ENCODE results near the gene CAMK1D. TPM values are rescaled to one million over a fixed set of nuclear protein-coding genes. Genes with fewer than 3 reads are reported as not detected.
A peak's percentile ranks its signal among the peaks of the same experiment; 100 is the strongest.
"Not testable (repeated sequence)": the region's sequence is repeated elsewhere in the genome, so short reads cannot be mapped to it uniquely, and the experiment has no call there.

CAMK1D gene
- total RNA-seq, 3 donors from 2014 or later, result 20.6 to 48.5 (median 32.8) TPM

DNA sequence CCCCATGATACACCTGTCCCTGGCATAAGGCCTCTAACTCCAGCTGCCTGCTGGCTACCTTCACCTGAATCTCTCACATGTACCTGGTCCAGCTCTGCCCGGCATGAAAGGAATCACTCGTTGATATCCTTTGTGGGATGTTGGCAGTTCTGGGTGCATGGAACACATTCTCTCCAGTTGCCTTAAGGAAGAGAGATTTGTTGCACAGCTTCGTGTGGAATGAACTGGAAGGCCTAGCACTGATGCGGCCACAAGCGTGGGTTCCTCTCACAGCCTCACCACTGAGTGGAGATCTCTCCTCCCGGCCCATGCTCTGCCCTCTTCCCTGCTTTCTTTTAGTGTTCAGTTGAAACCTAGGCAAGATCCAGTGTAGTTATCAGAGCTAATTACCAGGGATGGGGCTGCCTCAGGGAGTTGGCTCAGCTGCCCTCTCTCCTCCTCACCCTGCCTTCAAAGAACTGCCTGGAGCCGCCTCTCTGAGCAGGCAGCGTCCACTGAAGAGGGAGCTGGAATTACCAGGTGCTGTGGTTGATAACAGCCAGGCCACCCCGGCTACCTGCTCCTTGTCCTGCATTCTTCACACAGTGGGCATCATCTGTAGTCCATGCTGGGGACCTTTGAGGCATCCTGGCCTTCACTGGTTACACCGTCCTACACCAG lies 457.9 kb downstream of the CAMK1D start:
- peak; percentile 56 for ATAC-seq
- DNase-seq, result peak in 1 of 3 donors; percentile 37
- no peaks in the 10 kb centered on the region for H3K4me1 ChIP-seq (ENCODE audit: low read depth)
- H3K4me3 ChIP-seq, result no peak overlapping the region
- TF ChIP-seq CTCF (IDR thresholded peaks at IDR 0.05), result no peak
- intact Hi-C loops (cut with DNase I, micrococcal nuclease), result no loop called here
- H3K9me3 ChIP-seq, result no peaks in the 10 kb centered on the region
- H3K36me3 ChIP-seq (ENCODE audit: low read depth), result no peaks in the 10 kb centered on the region

GRCh38 chr10:12808014-12808613 lies 458.8 kb downstream of the CAMK1D start:
- intact Hi-C loops (cut with DNase I, micrococcal nuclease), result no loop called here
- TF ChIP-seq CTCF (IDR thresholded peaks at IDR 0.05), result no peak
- no peaks in the 10 kb centered on the region for H3K9me3 ChIP-seq
- peak; percentile 84 for ATAC-seq
- H3K4me3 ChIP-seq, result no peak overlapping the region
- H3K36me3 ChIP-seq (ENCODE audit: low read depth), result no peaks in the 10 kb centered on the region
- peak in 2 of 3 donors; percentile 36 to 43 for DNase-seq
- H3K4me1 ChIP-seq (ENCODE audit: low read depth), result no peaks in the 10 kb centered on the region

DNA sequence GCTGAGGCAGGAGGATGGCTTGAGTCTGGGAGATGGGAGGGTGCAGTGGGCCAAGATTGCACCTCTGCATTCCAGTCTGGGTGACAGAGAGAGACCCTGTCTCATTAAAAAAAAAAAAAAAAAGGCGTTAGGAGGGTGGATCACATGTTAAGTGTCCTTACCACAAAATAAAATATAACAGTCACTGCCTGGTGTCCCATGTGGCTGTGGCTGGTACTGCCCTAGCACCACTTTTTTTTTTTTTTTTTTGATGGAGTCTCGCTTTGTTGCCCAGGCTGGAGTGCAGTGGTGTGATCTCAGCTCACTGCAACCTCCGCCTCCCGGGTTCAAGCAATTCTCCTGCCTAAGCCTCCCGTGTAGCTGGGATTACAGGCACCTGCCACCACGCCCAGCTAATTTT lies 460.7 kb downstream of the CAMK1D start:
- intact Hi-C loops (cut with DNase I, micrococcal nuclease); H3K4me3 ChIP-seq; DNase-seq; ATAC-seq; H3K4me1 ChIP-seq (ENCODE audit: low read depth); H3K36me3 ChIP-seq (ENCODE audit: low read depth); H3K9me3 ChIP-seq: not testable (repeated sequence)

DNA sequence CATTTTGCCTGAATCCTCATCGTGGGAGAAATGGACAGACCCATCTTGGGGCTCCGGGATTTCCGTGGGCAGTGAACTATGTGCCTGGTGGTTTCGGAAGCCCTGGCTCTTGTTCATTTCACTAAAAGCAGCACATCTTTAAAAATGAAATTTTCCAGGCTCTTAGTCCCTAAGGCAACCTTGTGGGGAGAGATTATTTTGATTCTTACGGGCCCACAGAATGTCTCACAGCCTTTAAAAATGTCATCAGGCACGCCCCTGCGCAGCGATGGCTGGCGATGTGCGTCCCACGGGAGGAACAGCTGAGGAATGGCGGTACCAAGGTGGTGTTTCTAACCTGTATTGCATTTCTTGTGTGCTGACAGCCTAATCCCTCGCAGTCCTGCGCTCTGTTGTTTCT lies 462.5 kb downstream of the CAMK1D start:
- intact Hi-C loops (cut with DNase I, micrococcal nuclease), result no loop called here
- TF ChIP-seq CTCF (IDR thresholded peaks at IDR 0.05), result no peak
- Histone ChIP-seq H3K4me1 (ENCODE audit: low read depth) (no peaks in the 10 kb centered on the region), H3K9me3 (peaks cover 5% of the 10 kb centered on the region), H3K4me3 (no peak overlapping the region), H3K36me3 (ENCODE audit: low read depth) (no peaks in the 10 kb centered on the region)
- ATAC-seq (no peak), DNase-seq (no peak)

DNA sequence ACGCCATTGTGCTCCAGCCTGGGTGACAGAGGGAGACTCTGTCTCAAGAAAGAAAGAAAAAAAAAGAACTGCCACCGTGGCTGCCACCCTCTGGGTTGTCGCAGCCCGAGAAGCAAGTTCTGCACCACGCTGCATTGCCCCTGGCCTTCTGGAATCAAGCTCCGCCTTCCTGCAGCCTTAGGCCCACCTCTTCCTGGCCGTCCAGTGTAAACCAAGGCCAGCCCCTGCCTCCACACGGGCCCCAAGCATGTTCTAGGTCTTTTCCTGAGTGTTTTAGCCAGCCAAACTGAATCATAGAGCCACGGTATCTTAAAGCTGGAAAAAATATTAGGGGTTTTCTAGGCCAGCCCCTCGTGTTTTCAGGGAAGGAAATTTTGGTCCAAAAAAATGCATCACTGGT lies 463.2 kb downstream of the CAMK1D start:
- intact Hi-C loops (cut with DNase I, micrococcal nuclease), result no loop called here

More for the DNA sequence above, 463.2 kb downstream of the CAMK1D start:
- no peak for DNase-seq
- Histone ChIP-seq H3K4me3 (no peak overlapping the region), H3K4me1 (ENCODE audit: low read depth) (no peaks in the 10 kb centered on the region), H3K36me3 (ENCODE audit: low read depth) (no peaks in the 10 kb centered on the region), H3K9me3 (peaks cover 5% of the 10 kb centered on the region)
- ATAC-seq, result no peak
- no peak for TF ChIP-seq CTCF (IDR thresholded peaks at IDR 0.05)

All from mucosa of descending colon (tissue), 3 donors.